HG03095 (cell line): Measurements from ENCODE around the gene TSPAN9.

ENCODE experiments used
- ATAC-seq: cut with Tn5 transposase; IDR thresholded peaks from one replicate; pipeline ENCODE4 v1.9.1; 2021; ENCODE audit warnings: moderate library complexity; ENCODE audit not compliant: unreplicated experiment

TSPAN9 gene

DNA sequence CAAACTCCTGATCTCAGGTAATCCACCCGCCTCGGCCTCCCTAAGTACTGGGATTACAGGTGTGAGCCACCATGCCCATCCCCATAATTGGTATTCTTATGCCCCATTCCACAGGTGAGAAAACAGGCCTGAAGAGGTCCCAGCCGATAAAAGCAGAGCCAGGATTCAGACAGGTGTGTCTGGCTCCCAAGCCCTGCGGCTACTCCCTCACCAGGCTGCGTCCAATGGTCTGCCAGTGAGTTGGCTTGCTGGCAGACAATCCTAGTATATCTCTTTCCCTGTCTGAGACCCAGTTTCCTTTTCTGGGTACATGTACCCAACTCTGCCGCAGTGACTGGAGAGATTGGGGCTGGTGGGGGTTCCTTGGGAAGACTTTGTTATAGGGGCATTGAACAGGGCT is 1.9 kb upstream of the TSPAN9 start:
- ATAC-seq: no peak

DNA sequence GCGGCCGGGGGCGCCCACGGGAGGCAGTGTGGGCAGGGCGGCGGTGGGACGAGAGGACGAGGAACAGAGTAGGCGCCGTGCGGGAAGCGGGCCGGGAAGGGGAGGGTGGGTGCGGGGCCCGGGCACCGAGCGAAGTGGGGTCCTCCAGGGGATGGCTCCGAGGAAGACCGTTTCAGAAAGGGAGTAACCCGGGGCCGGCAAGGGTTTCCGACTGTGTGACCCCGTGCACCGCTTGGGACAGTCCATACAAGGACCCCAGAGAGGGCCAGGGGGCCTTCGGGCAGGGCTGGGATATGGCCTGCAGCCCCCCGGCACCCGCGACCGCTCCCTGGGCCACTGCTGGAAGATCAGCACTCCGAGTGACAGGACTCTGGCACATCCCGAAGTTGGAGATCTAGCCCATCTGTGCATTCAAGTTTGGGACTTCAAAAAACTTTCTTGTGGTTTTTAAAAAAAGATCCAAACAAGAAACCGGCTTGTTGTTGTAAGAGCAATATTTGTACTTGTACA is 448 bp downstream of the TSPAN9 start:
- ATAC-seq: no peak

- ATAC-seq: no peak
Measured at GRCh38 chr12:3078086-3078820, 1.1 kb downstream of the TSPAN9 start.

DNA sequence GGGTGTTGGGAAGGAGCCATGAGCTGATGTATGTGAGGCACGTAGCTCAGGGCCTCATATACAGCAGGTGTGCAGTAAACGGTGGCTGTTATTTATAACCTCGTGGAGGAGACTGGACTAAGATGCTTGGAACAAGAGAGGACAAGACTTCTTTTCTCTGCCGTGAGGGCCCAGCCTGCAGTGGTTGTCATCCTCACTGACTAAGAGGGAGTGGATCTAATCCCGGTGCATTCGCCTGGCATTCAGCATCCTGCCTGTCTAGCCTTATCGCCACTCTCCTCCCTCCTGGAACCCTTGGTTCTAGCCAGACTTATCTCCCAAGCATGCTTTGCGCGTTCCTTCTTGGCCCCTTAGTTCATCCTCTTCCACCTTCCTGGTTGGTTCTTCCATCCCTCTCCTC is 3.9 kb downstream of the TSPAN9 start:
- ATAC-seq: no peak

GRCh38 chr12:3081886-3082285 is 4.7 kb downstream of the TSPAN9 start:
- ATAC-seq: no peak

- no peak for ATAC-seq
Measured at GRCh38 chr12:3083241-3083920, 6.2 kb downstream of the TSPAN9 start.

DNA sequence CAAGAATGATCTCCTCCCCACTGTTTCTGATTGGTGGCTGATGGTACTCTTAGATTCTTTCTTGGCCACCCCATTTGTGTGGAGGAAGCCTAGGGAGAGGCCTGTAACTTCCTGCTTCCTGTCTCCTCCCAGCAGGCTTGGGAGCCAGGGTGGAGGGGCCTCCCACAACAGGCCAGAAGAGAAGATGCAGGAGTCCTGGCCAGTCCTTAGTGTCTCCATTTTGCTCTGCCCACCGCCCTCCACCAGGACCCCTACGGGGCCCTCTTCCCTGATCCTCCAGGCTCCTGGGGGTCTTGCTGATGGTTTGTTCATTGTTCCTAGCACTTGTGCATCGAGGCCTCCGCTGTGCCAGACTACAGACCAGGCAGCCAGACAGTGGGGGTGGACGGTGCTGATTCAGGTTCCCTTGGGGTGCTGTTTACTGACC is 6.8 kb downstream of the TSPAN9 start:
- ATAC-seq: no peak

GRCh38 chr12:3084742-3085141 is 7.6 kb downstream of the TSPAN9 start:
- no peak for ATAC-seq

DNA sequence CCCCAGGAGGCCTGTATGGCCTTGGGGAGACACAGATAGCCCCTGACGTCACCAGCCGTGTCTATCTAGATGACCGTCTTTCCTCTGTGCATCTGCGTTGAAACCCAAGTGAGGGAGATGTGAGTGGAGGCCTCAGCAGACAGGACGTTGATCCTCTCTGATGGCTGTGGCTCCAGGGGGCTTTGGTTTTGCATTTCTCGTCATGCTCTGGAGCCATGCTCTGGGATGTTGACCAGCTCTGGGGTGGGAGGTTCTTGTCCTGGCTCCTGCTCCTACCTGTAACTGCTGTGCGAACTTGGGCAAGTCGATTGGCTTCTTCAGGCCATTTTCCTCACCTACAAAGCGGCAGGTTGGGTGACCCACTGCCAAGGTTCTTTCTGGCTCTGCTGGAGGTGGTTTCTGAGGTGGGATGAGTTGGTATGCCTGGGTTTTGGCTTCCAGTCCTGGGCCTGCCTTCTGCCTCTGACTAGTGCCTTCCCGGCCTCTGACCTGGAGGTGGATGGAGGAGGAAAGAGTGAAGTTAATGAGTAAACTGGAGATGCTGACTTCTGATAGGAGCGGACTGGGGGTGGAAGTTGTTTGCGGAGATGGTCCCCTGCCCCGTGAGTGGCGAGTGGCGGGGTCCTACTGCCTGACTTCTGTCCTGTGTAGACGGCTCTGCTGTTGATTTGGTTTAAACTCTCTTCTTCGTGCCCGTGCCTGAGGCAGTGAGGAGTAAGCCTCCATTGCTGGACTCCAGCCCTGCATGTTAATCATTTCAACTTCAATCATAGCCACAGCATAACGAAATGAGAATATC is 8.4 kb downstream of the TSPAN9 start:
- no peak for ATAC-seq

- ATAC-seq: no peak
Measured at GRCh38 chr12:3086211-3086610, 9.0 kb downstream of the TSPAN9 start.

DNA sequence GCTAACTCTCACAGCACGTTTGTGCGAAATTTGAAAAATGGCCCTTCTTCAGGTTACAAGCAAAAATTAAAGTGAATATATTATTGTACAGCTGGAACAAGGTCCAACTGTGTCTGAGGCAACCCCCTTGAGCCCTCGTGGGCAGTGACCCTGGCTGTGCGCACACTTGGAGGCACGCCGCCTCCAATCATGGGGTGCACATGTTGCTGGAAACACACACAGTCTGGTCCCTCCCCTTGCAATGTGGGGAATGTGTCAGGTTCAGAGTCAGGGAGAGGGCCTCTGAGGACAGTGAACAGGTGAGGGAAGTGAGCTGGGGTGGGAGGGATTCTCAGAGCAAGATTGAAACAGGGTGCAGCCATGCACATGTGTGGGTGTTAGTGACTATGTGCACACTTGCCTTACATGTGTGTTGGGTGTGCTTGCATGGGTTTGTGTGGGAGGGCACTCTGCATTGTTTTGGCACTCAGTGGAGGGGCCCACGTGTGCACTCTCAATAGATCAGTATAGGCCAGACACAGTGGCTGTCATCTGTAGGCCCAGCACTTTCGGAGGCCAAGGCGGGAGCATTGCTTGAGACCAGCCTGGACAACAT is 9.6 kb downstream of the TSPAN9 start:
- no peak for ATAC-seq

DNA sequence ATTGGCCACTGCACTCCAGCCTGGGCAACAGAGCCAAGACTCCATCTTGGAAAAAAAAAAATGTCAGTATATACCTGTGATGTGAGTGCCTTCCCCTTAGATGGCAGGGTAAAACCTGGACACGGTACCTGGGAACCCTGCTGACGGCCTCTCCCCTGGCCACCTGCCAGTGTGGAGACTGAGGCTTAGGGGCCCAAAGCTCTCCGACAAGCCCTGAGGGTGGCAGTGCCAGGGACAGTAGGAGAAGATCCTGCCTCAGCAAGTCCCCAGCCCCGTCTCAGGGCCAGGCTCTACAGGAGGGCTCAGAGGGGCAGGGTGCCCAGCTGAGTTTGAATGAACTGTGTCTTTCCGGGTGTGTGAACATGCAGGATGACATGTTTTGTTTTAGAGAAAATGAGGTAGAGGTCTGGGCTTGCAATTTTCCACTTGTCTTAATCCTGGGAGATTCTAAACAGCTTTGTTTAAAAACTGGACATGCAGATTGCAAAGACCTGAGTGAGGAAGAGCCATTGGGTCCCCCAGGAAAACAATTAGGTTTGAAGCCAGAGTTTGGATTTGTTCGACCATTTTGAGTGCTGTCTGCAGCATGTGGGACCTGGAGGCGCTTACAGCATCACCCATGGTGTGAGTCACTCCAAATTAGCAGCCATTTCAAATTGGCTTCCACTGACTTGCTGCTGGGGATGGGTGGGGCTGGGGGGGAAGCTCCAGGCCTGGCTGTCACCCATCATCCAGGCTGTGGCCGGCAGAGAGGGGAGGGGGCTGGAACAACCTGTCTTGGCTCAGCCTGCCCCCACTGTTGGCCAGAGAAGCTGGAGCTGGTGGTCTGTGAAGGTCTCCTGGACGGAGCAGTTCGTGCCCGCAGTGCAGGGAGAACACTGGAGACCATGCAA is 10.8 kb downstream of the TSPAN9 start:
- no peak for ATAC-seq

GRCh38 chr12:3089588-3089987 is 12.4 kb downstream of the TSPAN9 start:
- no peak for ATAC-seq

DNA sequence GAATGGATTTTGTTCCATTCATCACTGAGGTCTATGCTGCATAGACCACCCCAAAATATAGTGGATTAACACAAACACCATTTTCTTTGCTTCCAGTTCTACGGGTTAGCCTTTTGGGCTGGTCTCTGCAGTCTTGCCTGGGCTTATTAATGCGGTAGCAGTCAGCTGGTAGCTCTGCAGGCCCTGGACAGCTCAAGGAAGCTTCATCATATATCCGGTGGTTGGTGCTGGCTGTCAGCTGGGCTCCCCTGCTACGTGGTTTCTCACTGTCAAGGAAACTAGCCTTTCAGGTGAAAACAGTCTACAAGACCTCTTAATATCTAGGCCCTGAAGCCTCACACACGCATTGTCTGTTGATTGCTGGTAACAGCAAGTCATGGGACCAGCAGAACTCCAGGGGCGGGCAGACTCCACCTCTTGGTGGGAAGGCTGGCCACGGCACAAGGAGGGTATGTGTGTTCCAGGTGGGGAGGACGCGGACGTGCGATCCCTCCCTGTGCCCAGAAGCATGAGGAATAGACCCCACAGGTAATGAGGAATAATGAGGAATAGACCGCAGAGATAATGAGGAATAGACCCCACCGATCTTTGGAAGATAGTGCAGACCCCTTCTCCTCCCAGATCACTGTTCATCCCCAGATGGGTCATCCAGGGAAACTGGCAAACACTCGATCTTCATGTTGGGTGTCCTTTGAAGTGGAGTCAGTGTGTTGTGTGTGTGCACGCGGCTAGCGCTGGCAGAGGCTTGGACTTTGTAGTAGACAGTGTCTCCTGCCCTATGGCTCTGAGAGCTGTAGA is 13.3 kb downstream of the TSPAN9 start:
- ATAC-seq: no peak

DNA sequence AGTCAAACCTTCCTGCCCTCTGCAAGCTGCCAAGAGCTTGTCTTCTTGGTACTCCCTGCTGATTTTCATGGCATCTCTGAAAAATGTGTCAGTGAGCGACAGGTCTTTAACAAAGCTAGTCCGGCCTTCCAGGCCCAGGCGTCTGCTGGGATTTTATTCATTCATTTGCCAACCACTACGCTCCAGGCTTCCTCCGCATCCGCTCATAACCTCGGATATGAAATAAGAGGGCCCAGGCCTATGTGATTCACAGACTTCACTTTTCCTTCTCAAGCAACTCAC is 13.8 kb downstream of the TSPAN9 start:
- no peak for ATAC-seq

- ATAC-seq: no peak
Measured at GRCh38 chr12:3091382-3092241, 14.4 kb downstream of the TSPAN9 start.

- ATAC-seq: no peak
Measured at GRCh38 chr12:3092764-3093163, 15.6 kb downstream of the TSPAN9 start.

DNA sequence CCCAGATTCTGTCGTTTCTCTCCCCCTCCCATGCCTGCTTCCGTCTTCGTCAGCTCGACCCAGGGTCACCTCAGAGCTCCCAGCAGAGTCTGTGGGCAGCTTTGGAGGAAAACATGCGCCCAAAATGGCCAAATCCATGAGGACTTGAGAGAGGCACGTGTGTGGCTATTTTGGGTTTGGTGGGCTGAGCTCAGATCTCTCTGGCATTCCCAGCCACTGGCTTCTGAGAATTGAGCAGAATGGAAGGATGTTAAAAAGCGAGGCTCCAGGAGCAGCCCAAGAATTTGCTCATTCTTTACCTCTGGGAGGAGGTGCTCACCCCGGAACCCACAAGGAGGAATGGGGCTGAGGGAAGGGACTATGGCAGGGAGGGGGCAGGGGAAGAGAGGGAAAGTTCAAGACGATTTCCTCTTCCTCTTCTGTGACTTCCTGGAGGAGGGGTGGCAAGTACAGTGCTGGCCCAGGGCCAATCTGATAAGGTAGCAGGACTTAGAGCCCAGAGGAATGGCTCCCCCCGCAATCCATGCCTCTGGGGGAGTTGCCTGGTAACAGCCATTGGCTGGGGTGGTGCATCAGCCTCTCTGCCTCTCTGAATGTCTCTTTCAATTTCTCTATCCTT is 20.1 kb downstream of the TSPAN9 start:
- no peak for ATAC-seq
